GM12892 (cell line): Measurements from ENCODE around the gene HAVCR2.

Source experiments
- DNase-seq: peaks from one replicate; pipeline ENCODE4 v3.0.0; 2011; ENCODE audit not compliant: insufficient read length
- FAIRE-seq: peaks from 2 replicates; lab custom pipeline; 2011; peaks lifted over from hg19 to GRCh38; lab: Jason Lieb, UNC
- POLR2A ChIP-seq: IDR thresholded peaks from 2 replicates; pipeline ENCODE4 v1.6.1; 2011; ENCODE audit warnings: low read depth, low read length, control low read depth
- POLR2AphosphoS5 ChIP-seq: IDR thresholded peaks from 2 replicates; pipeline ENCODE4 v1.6.1; 2011; ENCODE audit warnings: low read depth, low read length, control low read depth
- TAF1 ChIP-seq: IDR thresholded peaks from 2 replicates; pipeline ENCODE4 v1.6.1; 2011; ENCODE audit warnings: low read depth, mild to moderate bottlenecking, control low read depth, low read length, borderline replicate concordance

The HAVCR2 gene

GRCh38 chr5:157085930-157086329 lies 22.9 kb downstream of the HAVCR2 start:
- no peak for TF ChIP-seq TAF1
- TF ChIP-seq POLR2A: no peak
- no peak for TF ChIP-seq POLR2AphosphoS5
- FAIRE-seq (no peak), DNase-seq (no peak)

DNA sequence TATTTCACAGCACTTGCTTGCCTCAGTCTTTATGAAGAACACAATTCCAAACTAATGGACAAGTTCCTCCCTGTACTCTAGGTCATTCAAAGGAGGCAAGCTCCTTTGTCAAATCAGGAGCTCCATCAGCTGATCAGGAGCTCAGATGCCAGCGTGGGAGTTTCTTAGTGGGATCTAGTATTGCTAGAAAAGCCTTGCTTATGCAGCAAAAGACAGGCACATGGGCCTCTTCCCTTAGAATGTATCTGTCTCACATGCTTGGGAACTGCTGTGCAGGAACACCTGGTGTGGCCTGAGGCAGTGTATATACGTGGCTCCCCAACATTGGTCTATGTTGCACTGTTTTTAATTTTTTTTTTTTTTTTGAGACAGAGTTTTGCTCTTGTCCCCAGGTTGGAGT lies 28.6 kb downstream of the HAVCR2 start:
- FAIRE-seq: no peak
- DNase-seq: no peak
- TF ChIP-seq POLR2AphosphoS5 (no peak), POLR2A (no peak), TAF1 (no peak)

DNA sequence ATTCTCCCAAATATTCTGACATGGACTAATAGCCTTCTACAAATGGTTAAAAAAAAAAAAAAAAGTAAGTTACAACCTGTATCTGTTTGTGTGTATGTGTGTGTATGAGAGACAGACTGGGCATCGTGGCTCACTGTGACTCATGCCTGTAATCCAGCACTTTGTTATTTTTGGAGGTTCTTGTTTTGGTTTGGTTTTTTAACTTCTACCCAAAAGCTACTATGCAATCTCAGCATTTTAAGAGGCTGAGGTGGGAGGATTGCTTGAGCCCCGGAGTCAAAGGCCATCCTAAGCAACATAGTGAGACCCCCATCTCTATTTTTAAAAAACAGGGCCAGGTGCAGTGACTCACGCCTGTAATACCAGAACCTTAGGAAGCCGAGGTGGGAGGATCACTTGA lies 32.3 kb downstream of the HAVCR2 start:
- FAIRE-seq (no peak), DNase-seq (no peak)
- TF ChIP-seq POLR2AphosphoS5 (no peak), TAF1 (no peak), POLR2A (no peak)

- no peak for FAIRE-seq
- DNase-seq: no peak
- TF ChIP-seq TAF1 (no peak), POLR2AphosphoS5 (no peak), POLR2A (no peak)
Measured at GRCh38 chr5:157072508-157072907, 36.3 kb downstream of the HAVCR2 start.

DNA sequence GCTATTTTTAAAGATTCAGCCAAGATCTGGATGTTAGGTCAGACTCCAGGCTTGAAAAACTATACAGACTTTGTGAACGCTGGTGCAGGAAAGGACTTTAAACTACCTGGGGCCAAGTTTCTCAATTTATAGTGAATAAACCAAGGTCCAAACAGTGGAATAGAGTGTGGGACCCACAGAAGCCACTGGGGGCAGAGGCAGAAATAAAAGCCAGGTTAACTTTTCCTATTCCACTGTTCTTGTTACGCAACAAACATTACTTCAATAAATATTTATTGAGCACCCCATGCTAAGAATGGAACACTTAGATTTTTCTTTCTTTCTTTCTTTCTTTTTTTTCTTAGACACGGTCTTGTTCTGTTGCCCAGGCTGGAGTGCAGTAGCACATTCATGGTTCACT lies 38.9 kb downstream of the HAVCR2 start:
- no peak for FAIRE-seq
- DNase-seq: no peak
- TF ChIP-seq TAF1 (no peak), POLR2AphosphoS5 (no peak), POLR2A (no peak)

- no peak for TF ChIP-seq POLR2AphosphoS5
- no peak for TF ChIP-seq POLR2A
- no peak for TF ChIP-seq TAF1
- no peak for FAIRE-seq
- DNase-seq: no peak
Measured at GRCh38 chr5:157068785-157069184, 40.1 kb downstream of the HAVCR2 start.

DNA sequence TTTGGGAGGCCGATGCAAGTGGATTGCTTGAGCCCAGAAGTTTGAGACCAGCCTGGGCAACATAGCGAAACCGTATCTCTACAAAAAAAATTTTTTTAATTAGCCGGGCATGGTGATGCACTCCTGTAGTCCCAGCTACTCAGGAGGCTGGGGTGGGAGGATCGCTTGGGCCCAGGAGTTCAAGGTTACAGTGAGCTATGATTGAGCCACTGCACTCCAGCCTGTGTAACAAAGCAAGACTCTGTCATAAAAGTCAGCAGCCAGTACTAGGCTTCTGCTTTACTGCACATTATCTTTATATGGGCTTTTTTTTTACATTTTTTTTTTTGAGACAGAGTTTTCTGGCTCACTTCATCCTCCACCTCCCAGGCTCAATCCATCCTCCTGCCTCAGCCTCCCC lies 40.5 kb downstream of the HAVCR2 start:
- no peak for DNase-seq
- FAIRE-seq: no peak
- TF ChIP-seq POLR2AphosphoS5 (no peak), POLR2A (no peak), TAF1 (no peak)

DNA sequence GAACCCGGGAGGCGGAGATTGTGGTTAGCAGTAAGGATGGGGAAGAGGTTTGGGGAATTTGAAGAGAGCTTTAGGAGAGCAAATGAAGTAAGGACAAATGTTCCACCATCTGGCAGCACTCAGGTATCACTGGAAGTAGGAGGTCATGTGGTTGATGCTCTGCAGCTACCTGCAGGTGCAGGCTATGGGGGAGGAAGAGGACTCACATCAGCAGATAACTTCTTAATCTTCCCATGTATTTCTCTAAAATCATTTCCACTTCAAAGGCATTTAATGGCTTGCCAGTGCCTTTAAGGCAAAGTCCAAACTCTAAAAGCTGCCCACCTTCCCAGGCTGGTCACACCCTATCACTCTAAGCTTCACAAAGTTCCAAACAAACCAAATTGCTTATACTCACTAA lies 41.8 kb downstream of the HAVCR2 start:
- DNase-seq: no peak
- FAIRE-seq: no peak
- TF ChIP-seq TAF1 (no peak), POLR2A (no peak), POLR2AphosphoS5 (no peak)

- TF ChIP-seq TAF1: no peak
- TF ChIP-seq POLR2AphosphoS5: no peak
- no peak for TF ChIP-seq POLR2A
- FAIRE-seq (no peak), DNase-seq (no peak)
Measured at GRCh38 chr5:157066080-157066479, 42.8 kb downstream of the HAVCR2 start.

DNA sequence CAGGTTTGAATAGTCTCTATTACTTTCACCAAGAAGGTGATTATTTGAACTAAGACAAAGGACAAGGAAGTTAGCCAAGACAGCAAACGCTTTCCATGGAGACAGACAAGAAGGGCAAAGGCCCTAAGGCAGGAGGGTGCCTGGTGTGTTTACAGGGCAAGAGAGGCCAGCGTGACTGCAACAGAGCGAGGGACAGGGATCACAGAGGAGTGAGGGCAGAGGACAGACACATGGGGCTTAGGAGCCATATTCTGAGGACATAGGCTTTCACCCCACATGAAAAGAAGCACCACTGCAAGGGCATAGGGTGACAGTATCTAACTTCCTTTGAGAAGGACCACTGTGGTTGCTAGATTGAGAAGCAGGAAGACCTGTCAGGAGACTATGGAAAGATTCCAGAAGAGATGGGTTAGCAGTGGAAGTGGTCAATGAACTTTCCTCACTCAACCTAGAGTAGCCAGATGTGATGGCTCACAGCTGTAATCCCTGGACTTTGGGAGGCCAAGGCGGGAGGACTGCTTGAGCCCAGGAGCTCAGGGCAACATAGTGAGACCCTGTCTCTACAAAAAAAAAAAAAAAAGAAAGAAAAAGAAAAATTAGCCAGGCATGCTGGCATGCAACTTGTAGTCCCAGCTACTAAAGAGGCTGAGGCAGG lies 44.9 kb downstream of the HAVCR2 start:
- FAIRE-seq (no peak), DNase-seq (no peak)
- TF ChIP-seq POLR2AphosphoS5 (no peak), POLR2A (no peak), TAF1 (no peak)

GRCh38 chr5:157059891-157060290 lies 49.0 kb downstream of the HAVCR2 start:
- FAIRE-seq: no peak
- DNase-seq: no peak
- TF ChIP-seq TAF1 (no peak), POLR2AphosphoS5 (no peak), POLR2A (no peak)

DNA sequence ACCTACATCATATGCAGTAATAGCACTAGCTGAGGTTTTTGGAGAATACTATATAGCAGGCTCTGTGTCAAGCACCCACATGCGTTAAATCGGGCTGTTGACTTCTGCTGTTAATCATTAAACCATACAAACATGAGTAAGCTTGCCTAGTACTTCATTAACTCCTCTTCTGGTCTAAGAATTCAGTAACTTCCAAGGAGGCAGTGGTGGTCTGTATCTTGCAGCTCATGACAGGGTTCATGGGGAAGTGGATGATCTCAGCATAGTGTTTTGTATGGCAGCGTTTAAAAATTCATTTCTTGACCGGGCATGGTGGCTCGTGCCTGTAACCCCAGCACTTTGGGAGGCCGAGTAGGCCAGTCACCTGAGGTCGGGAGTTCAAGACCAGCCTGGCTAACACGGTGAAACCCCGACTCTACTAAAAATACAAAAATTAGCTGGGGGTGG lies 49.7 kb downstream of the HAVCR2 start, which contains the start of gene HAVCR1:
HAVCR1 (minus strand) TSS at position 24 of the 447 bp plus-strand sequence. CDS start 1,173 bp downstream, outside the sequence.
- DNase-seq: no peak
- TF ChIP-seq POLR2AphosphoS5: no peak
- TF ChIP-seq POLR2A: no peak
- no peak for TF ChIP-seq TAF1
- FAIRE-seq: no peak
